HG03565 (cell line): ENCODE measurements around the gene PAX9.

Experiments
- ATAC-seq: cut with Tn5 transposase; IDR thresholded peaks from one replicate; pipeline ENCODE4 v1.9.1; 2021; ENCODE audit warnings: mild to moderate bottlenecking, moderate library complexity; ENCODE audit not compliant: unreplicated experiment

PAX9 gene

DNA sequence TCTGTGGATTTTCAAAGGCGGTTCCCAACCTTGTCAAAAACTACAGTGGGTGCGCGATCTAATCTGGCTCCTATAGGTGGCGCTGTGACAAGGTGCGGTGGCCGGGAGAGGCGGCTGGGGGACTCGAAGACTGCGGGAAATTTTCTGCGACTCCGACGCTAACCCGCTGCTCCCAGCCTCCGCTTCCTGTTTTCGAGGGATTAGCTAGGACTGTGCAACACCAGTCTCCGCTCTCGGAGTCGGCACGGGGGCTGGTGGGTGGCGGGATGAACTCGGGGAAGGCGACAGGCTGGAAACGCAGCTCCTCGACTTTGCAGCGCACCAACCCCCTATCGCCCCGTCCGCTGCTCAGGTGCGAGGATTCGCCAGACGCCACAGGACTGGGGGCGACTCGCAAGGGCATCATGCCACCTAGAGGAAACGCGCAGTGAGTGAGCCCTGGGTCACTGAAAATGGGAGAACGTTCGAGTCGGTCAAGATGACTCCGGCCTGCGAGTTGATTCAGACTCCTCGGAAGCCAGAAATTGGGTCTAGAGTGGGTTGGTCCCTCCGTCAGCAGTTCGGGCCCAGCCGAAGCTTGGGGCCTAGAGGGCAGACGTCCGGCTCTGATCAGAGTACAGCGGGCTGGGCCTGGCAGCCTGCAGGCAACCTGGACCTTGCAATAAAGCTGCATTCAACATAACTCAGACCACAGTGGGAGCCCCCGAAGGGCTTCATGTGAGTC lies 5.5 kb upstream of the PAX9 start:
- ATAC-seq, result no peak

GRCh38 chr14:36656687-36657398 lies 4.8 kb upstream of the PAX9 start:
- ATAC-seq, result no peak

- ATAC-seq, result no peak
Observed at GRCh38 chr14:36657399-36658122, 4.1 kb upstream of the PAX9 start.

- ATAC-seq, result no peak
Observed at GRCh38 chr14:36658123-36659009, 3.3 kb upstream of the PAX9 start.

DNA sequence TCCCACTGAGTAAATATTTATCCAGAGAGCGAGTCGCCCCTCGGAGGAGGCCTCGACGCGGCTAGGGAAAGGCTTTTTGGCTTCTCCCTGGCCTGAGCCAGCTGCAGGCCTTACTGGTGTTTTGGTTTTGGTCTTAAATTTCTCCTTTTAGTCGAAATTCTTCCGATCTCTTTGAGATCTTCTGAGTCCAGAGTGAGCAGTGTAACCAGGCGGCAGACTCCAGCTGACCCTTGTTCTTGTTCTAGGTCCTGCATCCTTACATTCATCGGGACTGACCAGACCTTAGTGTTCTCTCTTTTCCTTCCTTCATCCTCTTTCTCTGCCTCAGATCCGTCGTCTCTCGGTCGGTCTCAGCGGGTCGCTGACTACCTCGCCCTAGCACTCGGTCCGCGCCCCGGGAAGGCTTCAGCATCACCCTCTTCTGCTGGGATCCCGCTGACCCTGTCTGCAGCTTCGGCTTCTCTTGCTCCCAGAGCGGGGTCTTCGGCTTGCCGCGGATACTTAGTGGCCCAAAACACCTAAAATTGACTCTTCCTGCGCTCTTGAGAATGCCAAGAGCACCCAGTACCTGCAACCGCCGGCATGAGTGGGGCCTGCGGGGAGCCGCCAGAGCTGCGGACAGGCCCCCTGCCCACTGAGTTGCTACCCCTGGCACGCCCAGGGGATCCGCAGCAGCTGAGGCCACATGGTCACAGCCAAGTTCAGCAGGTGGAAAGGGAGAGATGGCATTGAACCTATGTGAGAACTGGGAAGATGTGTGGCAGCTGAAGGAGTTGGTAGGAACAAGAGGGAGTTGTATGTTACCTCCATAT lies 2.4 kb upstream of the PAX9 start:
- no peak for ATAC-seq

GRCh38 chr14:36659822-36660735 lies 1.6 kb upstream of the PAX9 start:
- ATAC-seq, result no peak

DNA sequence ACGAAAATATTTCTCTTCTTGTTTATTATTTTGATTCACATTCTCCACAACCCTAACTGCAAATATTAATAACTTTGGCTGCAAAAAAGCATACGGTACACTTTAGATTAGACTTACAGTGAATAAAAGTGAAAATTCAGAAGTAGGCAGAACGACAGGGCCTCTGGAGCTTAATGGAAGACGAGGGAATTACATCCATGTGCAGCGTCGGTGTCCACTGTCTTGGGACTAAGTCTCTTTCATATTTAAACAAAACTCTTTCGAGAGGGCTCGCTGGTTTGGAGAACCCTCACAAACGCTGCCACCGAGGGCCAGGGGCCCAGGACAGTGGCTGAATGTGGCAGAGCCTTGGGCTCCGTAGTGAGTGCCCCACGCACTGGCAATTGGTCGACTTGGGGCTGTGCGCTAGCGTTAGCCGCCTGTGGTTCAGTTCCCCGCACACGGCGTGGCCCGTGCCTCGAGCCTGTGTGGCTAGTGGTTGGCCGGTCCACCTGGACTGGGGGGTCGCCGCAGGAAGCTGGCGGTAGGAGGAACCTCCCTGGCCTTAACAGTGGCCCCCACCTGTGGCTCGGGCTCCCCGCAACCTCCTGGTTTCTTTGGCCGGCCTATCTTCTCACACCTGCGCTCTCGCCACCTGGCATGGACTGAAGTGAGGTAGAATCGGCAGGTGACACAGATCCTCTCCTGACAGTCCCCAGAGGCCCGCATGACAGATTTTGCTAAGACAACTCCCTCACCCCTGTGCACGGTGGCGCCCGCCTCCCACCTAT lies 739 bp upstream of the PAX9 start:
- ATAC-seq, result no peak

GRCh38 chr14:36662258-36662542 lies 540 bp downstream of the PAX9 start:
- no peak for ATAC-seq

DNA sequence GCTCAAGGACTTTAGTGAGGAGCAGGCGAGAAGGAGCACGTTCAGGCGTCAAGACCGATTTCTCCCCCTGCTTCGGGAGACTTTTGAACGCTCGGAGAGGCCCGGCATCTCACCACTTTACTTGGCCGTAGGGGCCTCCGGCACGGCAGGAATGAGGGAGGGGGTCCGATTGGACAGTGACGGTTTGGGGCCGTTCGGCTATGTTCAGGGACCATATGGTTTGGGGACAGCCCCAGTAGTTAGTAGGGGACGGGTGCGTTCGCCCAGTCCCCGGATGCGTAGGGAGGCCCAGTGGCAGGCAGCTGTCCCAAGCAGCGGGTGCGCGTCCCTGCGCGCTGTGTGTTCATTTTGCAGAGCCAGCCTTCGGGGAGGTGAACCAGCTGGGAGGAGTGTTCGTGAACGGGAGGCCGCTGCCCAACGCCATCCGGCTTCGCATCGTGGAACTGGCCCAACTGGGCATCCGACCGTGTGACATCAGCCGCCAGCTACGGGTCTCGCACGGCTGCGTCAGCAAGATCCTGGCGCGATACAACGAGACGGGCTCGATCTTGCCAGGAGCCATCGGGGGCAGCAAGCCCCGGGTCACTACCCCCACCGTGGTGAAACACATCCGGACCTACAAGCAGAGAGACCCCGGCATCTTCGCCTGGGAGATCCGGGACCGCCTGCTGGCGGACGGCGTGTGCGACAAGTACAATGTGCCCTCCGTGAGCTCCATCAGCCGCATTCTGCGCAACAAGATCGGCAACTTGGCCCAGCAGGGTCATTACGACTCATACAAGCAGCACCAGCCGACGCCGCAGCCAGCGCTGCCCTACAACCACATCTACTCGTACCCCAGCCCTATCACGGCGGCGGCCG lies 1.1 kb downstream of the PAX9 start:
- no peak for ATAC-seq

DNA sequence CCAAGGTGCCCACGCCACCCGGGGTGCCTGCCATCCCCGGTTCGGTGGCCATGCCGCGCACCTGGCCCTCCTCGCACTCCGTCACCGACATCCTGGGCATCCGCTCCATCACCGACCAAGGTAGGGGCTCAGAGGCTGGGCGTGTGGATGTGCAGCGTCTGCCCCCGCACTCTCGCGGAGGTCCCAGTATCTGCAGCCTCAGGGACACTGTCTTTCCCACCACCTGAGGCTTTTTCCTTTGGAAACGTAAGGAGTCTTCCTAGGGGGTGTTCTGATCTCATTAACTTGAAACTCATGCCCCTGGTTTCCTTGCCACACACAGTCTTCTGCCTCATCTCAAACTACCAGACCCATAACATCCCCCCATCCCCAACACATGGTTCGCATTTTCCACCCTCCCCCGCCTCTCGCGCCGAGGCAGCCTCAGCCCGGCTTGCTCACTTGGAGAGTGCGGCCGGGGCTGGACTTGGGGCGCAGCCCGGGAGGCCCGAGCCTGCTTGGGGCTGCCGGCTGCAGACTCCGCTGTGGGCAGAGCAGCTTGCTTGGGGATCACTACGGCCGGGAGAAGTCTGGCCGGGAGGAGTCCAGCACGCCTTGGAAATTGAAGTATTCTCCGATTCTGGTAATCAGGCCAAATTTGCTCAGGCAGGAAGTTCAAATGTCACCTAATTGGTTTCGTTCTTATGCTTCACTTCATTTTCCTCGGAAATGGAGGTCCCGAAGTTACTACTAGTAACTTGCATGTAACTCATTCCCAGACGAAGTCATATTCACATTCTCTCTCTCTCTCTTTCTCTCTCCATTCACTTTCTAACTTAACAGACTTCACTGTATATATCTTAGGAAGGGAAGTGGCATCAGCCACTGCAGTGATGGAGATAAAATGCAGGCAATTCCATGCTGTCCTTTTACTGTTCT lies 2.0 kb downstream of the PAX9 start:
- no peak for ATAC-seq

DNA sequence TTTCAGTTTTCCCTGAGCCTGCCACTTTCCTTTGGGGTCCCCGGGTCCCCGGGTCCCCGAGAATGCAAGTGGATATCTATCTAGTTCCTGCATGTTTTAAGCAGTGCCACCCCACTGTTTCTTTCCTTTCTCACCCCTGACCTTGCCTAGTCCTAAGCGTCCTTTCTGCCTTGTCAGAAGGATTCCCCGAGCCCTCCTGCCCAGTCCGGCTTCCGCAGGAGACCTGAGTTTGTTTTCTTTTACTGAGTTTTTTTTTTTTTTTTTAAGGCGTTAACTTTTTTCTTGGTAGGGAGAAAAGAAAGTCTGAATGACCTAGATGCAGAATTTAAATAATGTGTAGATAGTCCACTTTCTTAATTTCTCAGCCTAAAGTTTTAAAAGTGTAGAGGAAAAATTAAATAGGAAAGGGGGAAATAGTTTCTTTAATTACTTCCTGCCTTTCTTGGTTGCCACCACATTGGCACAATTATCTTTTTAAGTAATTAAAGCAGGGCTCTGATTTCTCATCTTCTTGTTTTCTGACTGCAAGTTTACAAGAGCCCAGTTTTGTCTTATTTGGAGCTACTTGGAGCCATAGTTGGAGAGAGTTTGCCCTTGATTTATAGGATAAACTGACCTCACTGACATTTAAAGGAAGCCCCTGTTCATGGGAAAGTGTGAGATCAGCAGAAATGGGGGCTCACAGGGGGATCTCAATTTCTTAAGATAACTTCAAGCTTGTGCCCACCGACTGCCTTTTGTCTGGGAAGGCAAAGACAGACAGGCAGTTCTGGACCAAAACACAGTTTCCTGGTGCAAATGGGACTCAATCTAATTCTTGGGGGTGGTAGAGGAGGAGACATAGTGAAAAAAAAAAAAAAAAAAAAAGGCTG lies 2.9 kb downstream of the PAX9 start:
- ATAC-seq, result no peak

- no peak for ATAC-seq
Observed at GRCh38 chr14:36665887-36666415, 4.3 kb downstream of the PAX9 start.

DNA sequence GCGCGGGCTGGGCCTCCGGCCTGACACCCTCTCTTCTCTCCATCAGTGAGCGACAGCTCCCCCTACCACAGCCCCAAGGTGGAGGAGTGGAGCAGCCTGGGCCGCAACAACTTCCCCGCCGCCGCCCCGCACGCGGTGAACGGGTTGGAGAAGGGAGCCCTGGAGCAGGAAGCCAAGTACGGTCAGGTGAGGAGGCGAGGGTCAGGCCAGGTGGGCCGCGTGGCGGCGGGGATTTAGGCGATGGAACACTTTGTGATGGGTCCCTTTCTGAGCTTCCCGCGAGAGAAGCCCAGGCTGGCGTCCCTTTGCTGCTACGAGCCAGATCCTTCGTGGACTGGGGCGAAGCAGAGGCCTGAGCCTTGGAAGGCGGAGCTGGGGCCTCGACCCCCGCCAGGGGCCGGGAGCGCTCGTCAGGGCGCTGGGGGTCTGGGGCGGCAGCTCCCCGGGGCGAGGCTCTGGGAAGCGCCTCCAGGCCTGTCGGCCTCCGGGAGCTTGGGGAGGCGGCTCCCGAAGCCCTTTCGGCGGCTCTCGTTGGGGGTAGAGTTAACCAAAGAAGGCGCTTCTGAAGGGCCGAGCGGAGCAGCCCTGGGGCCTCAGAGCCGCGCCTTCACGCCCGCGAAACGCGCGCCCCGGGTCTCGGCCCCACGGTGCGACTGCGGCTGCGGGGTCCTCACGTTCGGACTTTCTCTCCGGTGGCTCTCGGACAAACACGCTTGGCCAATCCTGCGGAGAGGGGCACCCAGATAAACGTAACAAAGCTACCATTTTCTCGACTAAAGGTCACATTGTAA lies 5.0 kb downstream of the PAX9 start:
- ATAC-seq, result no peak

DNA sequence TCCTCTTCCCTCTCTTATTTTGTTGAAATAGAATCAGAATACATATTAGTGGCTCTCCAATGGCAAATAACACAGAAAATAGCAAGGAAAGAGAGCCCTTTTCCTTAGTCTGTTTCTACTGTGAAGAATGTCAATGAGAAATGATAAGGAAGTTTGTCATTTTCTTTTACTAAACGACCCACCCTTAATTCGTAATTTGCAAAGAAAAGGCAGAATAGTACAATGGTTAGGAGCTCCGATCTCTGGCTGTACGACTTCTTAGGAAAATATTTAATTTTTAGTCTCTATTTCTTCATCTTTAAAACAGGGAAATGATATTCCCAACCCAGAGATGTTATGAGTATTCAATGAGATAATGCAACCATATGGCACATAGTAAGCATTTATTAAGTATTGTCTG lies 6.0 kb downstream of the PAX9 start:
- no peak for ATAC-seq

- ATAC-seq, result no peak
Observed at GRCh38 chr14:36671149-36671548, 9.5 kb downstream of the PAX9 start.
